ENCODE data around the gene CNOT3. TPM values are rescaled to one million over a fixed set of nuclear protein-coding genes. Genes with fewer than 3 reads are reported as not detected.

Gene CNOT3
- total and polyA plus RNA-seq, 2 experiments from 2014 or later: 39.7 to 47.0 TPM

- no peak overlapping the region; the same call in 1 of the 2 replicates for H2AFZ ChIP-seq
- Mint-ChIP-seq H3K27ac (peak overlapping the region; percentile 97), H3K27me3 (ENCODE audit: insufficient read depth, low read depth, poor library complexity) (peaks cover 20% of the 10 kb centered on the region), H3K4me1 (peaks cover 29% of the 10 kb centered on the region), H3K36me3 (ENCODE audit: low read depth) (peaks cover 42% of the 10 kb centered on the region), H3K4me3 (peak overlapping the region; percentile 88), H3K9me3 (no peaks in the 10 kb centered on the region; the same call in 2 of the 3 replicates)
- no peaks in the 10 kb centered on the region for H3K27me3 ChIP-seq (ENCODE audit: insufficient read depth)
- peaks cover 7% of the 10 kb centered on the region; the same call in 1 of the 2 replicates for H3F3A ChIP-seq (replicated peaks; ENCODE audit: low read depth)
- peak overlapping the region; percentile 56 for H3K4me3 ChIP-seq
- H3K9me2 ChIP-seq (ENCODE audit: insufficient read depth): no peaks in the 10 kb centered on the region
- peaks cover 5% of the 10 kb centered on the region for H3K36me3 ChIP-seq (ENCODE audit: insufficient read depth)
- peaks cover 7% of the 10 kb centered on the region; the same call in 1 of the 2 replicates for H3K4me1 ChIP-seq (ENCODE audit: insufficient read depth)
- H4K20me1 ChIP-seq (replicated peaks; ENCODE audit: insufficient read depth): peaks cover 13% of the 10 kb centered on the region
- TF ChIP-seq CTCF (conservative IDR thresholded peaks at IDR 0.05; ENCODE audit: low read depth in 2 of 2) (no peak), JUNB (IDR thresholded peaks at IDR 0.05; ENCODE audit: unreplicated experiment) (no peak), REST (IDR thresholded peaks at IDR 0.05; ENCODE audit: unreplicated experiment) (no peak), CREB1 (CRISPR knock-in tag; IDR thresholded peaks at IDR 0.05; ENCODE audit: low read depth) (no peak), POLR2AphosphoS5 (IDR thresholded peaks at IDR 0.05; ENCODE audit: low read depth) (no peak), NANOG (IDR thresholded peaks at IDR 0.05; ENCODE audit: borderline replicate concordance) (no peak), EZH2 (IDR thresholded peaks at IDR 0.05; ENCODE audit: low read depth, unreplicated experiment) (no peak), ZNF331 (CRISPR knock-in tag; IDR thresholded peaks at IDR 0.05; ENCODE audit: low read depth) (no peak), ZNF114 (CRISPR knock-in tag; IDR thresholded peaks at IDR 0.05) (no peak), ZNF462 (CRISPR knock-in tag; IDR thresholded peaks at IDR 0.05) (no peak), STAT1 (IDR thresholded peaks at IDR 0.05; ENCODE audit: unreplicated experiment) (no peak), EZH2phosphoT487 (IDR thresholded peaks at IDR 0.05; ENCODE audit: unreplicated experiment) (no peak)
- TF ChIP-seq, protein P1, sequence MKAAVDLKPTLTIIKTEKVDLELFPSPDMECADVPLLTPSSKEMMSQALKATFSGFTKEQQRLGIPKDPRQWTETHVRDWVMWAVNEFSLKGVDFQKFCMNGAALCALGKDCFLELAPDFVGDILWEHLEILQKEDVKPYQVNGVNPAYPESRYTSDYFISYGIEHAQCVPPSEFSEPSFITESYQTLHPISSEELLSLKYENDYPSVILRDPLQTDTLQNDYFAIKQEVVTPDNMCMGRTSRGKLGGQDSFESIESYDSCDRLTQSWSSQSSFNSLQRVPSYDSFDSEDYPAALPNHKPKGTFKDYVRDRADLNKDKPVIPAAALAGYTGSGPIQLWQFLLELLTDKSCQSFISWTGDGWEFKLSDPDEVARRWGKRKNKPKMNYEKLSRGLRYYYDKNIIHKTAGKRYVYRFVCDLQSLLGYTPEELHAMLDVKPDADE (IDR thresholded peaks at IDR 0.05): no peak
- peaks cover 39% of the 10 kb centered on the region for H3K79me2 ChIP-seq (replicated peaks; ENCODE audit: insufficient read depth)
- peak overlapping the region; percentile 41; the same call in 1 of the 2 replicates for H3K27ac ChIP-seq (ENCODE audit: low read depth)
- peak overlapping the region; percentile 95 for H3K4me2 ChIP-seq
- ATAC-seq (no peak), DNase-seq (ENCODE audit: low spot score) (peak; percentile 45)
These were observed 50.8 kb downstream of the CNOT3 start for GRCh38 chr19:54188215-54188871.
